HepG2 (cell line): Measurements from ENCODE around the gene CCDC183. TPM values are rescaled to one million over a fixed set of nuclear protein-coding genes. Genes with fewer than 3 reads are reported as not detected.

ENCODE experiments used
- ERF ChIP-seq: IDR thresholded peaks from 2 replicates; pipeline ENCODE4 v1.6.1; 2018; ENCODE audit warnings: missing biosample characterization, missing genetic modification reagents
- GATAD1 ChIP-seq: IDR thresholded peaks from 2 replicates; pipeline ENCODE4 v1.6.1; 2016; ENCODE audit warnings: missing genetic modification reagents, missing compliant biosample characterization
- HDAC1 ChIP-seq: sonication (generic); formaldehyde crosslinking; IDR thresholded peaks from 2 replicates; pipeline ENCODE4 v1.5.1; 2020; ENCODE audit warnings: mild to moderate bottlenecking, missing genetic modification reagents
- HMGA1 ChIP-seq: sonication (generic); formaldehyde crosslinking; conservative IDR thresholded peaks from 2 replicates; pipeline ENCODE4 v1.4.0; 2020; ENCODE audit warnings: missing genetic modification reagents
- KAT8 ChIP-seq: IDR thresholded peaks from 2 replicates; pipeline ENCODE4 v1.6.1; 2016; ENCODE audit warnings: missing genetic modification reagents, missing compliant biosample characterization
- KDM2A ChIP-seq: sonication (generic); formaldehyde crosslinking; IDR thresholded peaks from 2 replicates; pipeline ENCODE4 v1.4.0; 2020; ENCODE audit warnings: low read depth, missing genetic modification reagents, borderline replicate concordance
- KMT2A ChIP-seq: sonication (generic); formaldehyde crosslinking; IDR thresholded peaks from 2 replicates; pipeline ENCODE4 v1.4.0; 2020; ENCODE audit warnings: missing genetic modification reagents
- PCBP2 ChIP-seq: fragments of 200-400 bp; formaldehyde crosslinking; optimal IDR thresholded peaks from 2 replicates; pipeline ENCODE3; 2018; ENCODE audit warnings: low read length, low read depth; ENCODE audit not compliant: poor library complexity, severe bottlenecking
- REXO4 ChIP-seq: sonication (generic); formaldehyde crosslinking; IDR thresholded peaks from 2 replicates; pipeline ENCODE4 v1.8.0; 2022; ENCODE audit warnings: missing genetic modification reagents, mild to moderate bottlenecking, borderline replicate concordance
- ZNF724P ChIP-seq: sonication (generic); formaldehyde crosslinking; IDR thresholded peaks from 2 replicates; pipeline ENCODE4 v1.8.0; 2022; ENCODE audit warnings: missing genetic modification reagents, borderline replicate concordance
- polyA plus RNA-seq, 8 experiments: library from polyadenylated mRNA; depleted of rRNA in 3 of 8; stranded (reverse) in 7 of 8; unstranded in 1 of 8; fragments of >200 nt; fragmentation: Illumina TruSeq in 4 of 8; extraction: Trizol in 4 of 8; gene quantifications; 2 replicates each; pipeline versions ENCODE4 v1.2.1 to v1.2.3, GENCODE V29; 2011 to 2016; ENCODE audit warnings: low read depth in 4 of 8, missing spikeins in 1 of 8, mixed read lengths in 1 of 8; ENCODE audit not compliant: insufficient read depth in 1 of 8
- total RNA-seq, 5 experiments: library from RNA; depleted of rRNA; stranded (reverse); fragments of >200 nt; fragmentation: Illumina TruSeq; extraction: Trizol; gene quantifications; 2 replicates each; pipeline ENCODE4 v1.2.3, GENCODE V29; 2016; ENCODE audit warnings: low read depth in 1 of 5
- TF ChIP-seq, protein P1 (sequence below): sonication (generic); formaldehyde crosslinking; IDR thresholded peaks from 2 replicates; pipeline ENCODE4 v1.5.1; 2020; ENCODE audit warnings: mild to moderate bottlenecking, moderate library complexity, missing genetic modification reagents
- TF ChIP-seq, protein P2 (sequence below): sonication (generic); formaldehyde crosslinking; IDR thresholded peaks from 2 replicates; pipeline ENCODE4 v1.5.1; 2020; ENCODE audit warnings: missing genetic modification reagents, mild to moderate bottlenecking, borderline replicate concordance
- TF ChIP-seq, protein P3 (sequence below): sonication (generic); formaldehyde crosslinking; IDR thresholded peaks from 2 replicates; pipeline ENCODE4 v1.5.0; 2020; ENCODE audit warnings: missing genetic modification reagents
- TF ChIP-seq, protein P4 (sequence below): sonication (generic); formaldehyde crosslinking; IDR thresholded peaks from 2 replicates; pipeline ENCODE4 v1.5.0; 2020; ENCODE audit warnings: missing genetic modification reagents
- TF ChIP-seq, protein P5 (sequence below): sonication (generic); formaldehyde crosslinking; IDR thresholded peaks from 2 replicates; pipeline ENCODE4 v1.4.0; 2020; ENCODE audit warnings: missing genetic modification reagents
- TF ChIP-seq, protein P6 (sequence below): sonication (generic); formaldehyde crosslinking; IDR thresholded peaks from 2 replicates; pipeline ENCODE4 v1.8.0; 2023; ENCODE audit warnings: mild to moderate bottlenecking, missing genetic modification reagents

Gene CCDC183
- total and polyA plus RNA-seq, 2 of the 13 experiments (the other 11 are each of a cell fraction or from before 2014, with no cell fraction given): 5.0 to 66.4 TPM

DNA sequence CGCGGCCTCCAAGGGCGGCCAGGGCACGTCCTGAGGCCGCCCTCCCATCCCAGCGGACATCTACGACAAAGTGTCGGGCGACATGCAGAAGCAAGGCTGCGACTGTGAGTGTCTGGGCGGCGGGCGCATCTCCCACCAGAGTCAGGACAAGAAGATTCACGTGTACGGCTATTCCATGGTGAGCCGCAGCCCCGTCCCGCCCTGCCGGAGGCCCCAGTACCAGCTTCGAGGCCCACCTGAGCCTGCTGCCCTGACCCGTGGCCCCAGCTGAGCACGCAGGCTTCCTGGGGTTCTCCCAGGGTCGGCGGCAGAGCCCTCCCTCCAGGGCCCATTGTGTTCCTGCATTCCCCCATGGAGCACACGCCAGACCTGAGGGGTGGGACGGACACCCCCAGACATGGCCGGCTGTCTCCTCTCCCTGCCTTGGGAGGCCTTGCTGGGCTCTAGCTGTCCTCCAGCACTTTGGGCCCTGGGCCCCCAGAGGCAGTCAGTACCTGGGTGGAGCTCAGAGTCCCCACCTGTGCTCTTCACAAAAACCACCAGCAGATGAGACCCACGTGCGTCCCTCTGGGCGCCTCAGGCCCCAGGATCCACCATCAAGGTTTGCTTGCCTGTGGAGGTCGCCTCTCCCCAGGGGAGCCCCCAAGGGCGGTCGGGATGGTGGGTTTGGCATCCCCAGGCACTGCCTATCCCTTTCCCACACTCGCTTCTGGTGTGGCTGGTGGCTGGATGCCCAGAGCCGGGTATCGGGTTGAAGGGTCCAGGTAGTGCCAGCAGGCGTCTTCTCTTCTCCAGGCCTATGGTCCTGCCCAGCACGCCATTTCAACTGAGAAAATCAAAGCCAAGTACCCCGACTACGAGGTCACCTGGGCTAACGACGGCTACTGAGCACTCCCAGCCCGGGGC, 54.1 kb downstream of the CCDC183 start (continued):
- TF ChIP-seq, protein P1, sequence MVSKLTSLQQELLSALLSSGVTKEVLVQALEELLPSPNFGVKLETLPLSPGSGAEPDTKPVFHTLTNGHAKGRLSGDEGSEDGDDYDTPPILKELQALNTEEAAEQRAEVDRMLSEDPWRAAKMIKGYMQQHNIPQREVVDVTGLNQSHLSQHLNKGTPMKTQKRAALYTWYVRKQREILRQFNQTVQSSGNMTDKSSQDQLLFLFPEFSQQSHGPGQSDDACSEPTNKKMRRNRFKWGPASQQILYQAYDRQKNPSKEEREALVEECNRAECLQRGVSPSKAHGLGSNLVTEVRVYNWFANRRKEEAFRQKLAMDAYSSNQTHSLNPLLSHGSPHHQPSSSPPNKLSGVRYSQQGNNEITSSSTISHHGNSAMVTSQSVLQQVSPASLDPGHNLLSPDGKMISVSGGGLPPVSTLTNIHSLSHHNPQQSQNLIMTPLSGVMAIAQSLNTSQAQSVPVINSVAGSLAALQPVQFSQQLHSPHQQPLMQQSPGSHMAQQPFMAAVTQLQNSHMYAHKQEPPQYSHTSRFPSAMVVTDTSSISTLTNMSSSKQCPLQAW: no peak
- TF ChIP-seq ZNF724P (CRISPR knock-in tag): 0 out of 2 replicates have a peak, but pooled peaks have one; percentile 64
- TF ChIP-seq KAT8 (CRISPR knock-in tag): no peak
- no peak for TF ChIP-seq GATAD1 (CRISPR knock-in tag)
- TF ChIP-seq, protein P2, sequence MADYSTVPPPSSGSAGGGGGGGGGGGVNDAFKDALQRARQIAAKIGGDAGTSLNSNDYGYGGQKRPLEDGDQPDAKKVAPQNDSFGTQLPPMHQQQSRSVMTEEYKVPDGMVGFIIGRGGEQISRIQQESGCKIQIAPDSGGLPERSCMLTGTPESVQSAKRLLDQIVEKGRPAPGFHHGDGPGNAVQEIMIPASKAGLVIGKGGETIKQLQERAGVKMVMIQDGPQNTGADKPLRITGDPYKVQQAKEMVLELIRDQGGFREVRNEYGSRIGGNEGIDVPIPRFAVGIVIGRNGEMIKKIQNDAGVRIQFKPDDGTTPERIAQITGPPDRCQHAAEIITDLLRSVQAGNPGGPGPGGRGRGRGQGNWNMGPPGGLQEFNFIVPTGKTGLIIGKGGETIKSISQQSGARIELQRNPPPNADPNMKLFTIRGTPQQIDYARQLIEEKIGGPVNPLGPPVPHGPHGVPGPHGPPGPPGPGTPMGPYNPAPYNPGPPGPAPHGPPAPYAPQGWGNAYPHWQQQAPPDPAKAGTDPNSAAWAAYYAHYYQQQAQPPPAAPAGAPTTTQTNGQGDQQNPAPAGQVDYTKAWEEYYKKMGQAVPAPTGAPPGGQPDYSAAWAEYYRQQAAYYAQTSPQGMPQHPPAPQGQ (CRISPR knock-in tag): no peak
- TF ChIP-seq, protein P3, sequence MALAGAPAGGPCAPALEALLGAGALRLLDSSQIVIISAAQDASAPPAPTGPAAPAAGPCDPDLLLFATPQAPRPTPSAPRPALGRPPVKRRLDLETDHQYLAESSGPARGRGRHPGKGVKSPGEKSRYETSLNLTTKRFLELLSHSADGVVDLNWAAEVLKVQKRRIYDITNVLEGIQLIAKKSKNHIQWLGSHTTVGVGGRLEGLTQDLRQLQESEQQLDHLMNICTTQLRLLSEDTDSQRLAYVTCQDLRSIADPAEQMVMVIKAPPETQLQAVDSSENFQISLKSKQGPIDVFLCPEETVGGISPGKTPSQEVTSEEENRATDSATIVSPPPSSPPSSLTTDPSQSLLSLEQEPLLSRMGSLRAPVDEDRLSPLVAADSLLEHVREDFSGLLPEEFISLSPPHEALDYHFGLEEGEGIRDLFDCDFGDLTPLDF (CRISPR knock-in tag): no peak
- no peak for TF ChIP-seq REXO4 (CRISPR knock-in tag)
- no peak for TF ChIP-seq HMGA1 (CRISPR knock-in tag)
- no peak for TF ChIP-seq KMT2A (CRISPR knock-in tag)
- TF ChIP-seq, protein P4, sequence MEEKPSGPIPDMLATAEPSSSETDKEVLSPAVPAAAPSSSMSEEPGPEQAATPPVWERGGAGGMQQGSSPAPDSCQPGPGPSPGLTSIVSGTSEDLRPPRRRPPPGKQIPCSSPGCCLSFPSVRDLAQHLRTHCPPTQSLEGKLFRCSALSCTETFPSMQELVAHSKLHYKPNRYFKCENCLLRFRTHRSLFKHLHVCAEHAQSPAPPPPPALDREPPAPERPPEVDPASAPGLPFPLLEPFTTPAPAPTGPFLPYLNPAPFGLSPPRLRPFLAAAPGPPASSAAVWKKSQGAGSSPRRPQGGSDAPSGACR: no peak
- TF ChIP-seq ERF (CRISPR knock-in tag): no peak
- TF ChIP-seq, protein P5, sequence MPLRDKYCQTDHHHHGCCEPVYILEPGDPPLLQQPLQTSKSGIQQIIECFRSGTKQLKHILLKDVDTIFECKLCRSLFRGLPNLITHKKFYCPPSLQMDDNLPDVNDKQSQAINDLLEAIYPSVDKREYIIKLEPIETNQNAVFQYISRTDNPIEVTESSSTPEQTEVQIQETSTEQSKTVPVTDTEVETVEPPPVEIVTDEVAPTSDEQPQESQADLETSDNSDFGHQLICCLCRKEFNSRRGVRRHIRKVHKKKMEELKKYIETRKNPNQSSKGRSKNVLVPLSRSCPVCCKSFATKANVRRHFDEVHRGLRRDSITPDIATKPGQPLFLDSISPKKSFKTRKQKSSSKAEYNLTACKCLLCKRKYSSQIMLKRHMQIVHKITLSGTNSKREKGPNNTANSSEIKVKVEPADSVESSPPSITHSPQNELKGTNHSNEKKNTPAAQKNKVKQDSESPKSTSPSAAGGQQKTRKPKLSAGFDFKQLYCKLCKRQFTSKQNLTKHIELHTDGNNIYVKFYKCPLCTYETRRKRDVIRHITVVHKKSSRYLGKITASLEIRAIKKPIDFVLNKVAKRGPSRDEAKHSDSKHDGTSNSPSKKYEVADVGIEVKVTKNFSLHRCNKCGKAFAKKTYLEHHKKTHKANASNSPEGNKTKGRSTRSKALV (CRISPR knock-in tag): no peak
- 0 out of 2 replicates have a peak, but pooled peaks have one; percentile 13 for TF ChIP-seq KDM2A (CRISPR knock-in tag)
- TF ChIP-seq PCBP2: no peak
- no peak for TF ChIP-seq HDAC1 (CRISPR knock-in tag)
- TF ChIP-seq, protein P6, sequence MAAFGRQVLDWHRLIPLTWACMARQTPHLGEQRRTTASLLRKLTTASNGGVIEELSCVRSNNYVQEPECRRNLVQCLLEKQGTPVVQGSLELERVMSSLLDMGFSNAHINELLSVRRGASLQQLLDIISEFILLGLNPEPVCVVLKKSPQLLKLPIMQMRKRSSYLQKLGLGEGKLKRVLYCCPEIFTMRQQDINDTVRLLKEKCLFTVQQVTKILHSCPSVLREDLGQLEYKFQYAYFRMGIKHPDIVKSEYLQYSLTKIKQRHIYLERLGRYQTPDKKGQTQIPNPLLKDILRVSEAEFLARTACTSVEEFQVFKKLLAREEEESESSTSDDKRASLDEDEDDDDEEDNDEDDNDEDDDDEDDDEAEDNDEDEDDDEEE (CRISPR knock-in tag): no peak
